ENCODE data around the gene ANKK1.

Gene ANKK1

GRCh38 chr11:113410414-113411135 is 23.0 kb downstream of the ANKK1 start:
- DNase-seq (ENCODE audit: low read depth): no peak

GRCh38 chr11:113411536-113411935 is 24.0 kb downstream of the ANKK1 start:
- no peak for DNase-seq (ENCODE audit: low read depth)

DNA sequence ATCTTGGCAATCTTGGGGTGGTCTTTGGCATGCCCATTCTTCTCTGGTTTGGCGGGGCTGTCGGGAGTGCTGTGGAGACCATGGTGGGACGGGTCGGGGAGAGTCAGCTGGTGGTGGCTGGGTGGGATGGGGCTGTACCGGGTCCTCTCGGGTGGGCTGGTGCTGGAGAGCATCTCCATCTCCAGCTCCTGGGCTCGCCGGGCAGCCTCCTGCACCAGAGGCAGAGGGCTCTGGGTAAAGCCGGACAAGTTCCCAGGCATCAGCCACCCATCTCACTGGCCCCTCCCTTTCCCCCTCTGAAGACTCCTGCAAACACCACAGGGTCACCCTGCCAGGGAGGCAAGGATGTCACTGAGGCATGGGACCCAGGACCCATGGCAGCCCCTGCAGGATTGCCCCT is 25.1 kb downstream of the ANKK1 start:
- no peak for DNase-seq (ENCODE audit: low read depth)

GRCh38 chr11:113415343-113415742 is 27.8 kb downstream of the ANKK1 start:
- DNase-seq (ENCODE audit: low read depth): no peak

- DNase-seq (ENCODE audit: low read depth): no peak
Measured at GRCh38 chr11:113417428-113417827, 29.8 kb downstream of the ANKK1 start.

DNA sequence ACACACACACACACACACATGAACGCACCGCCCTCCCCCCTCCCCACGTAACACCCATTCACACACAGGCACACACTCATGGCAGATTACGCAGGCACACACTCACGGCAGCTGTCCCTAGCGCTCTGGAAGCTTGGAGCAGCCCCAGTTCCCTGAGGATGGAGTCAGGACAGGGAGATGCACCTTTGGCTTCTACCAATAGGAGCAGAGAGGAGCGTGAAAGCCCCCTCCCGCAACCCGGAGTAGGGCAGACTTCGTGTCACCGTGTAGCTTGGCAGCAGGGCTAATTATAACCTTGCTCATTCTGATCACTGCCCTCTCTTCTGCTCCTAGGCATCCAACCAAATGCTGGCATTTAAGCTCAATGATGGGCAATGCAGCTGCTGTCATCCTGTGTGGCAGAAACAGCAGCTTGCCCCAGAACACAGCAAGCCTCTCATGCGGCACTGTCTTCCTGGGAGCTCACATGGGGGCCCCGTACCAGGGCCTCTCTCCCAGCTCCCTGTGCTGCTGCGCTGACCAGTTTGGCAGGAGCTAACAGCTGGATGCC is 31.9 kb downstream of the ANKK1 start:
- DNase-seq (ENCODE audit: low read depth): no peak

GRCh38 chr11:113420808-113421207 is 33.2 kb downstream of the ANKK1 start:
- no peak for DNase-seq (ENCODE audit: low read depth)

DNA sequence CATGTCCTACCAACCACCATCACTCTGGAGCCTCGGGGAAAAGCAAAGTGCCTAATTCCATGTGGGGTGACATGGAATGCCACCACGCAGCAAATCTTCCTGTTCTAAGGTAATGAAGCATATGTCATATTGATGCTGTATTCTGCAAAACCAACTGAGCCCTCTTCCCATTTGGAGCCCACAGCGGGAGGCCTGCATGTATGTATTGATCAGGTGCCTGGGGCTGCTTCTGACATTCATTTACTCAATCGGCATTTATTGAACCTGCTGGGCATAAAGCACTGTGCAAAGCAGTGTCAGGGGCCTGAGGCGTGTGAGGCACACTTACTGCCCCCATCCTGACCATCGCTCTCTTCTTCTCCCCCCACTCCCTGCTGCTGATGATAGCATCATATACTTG is 39.1 kb downstream of the ANKK1 start:
- DNase-seq (ENCODE audit: low read depth): no peak

DNA sequence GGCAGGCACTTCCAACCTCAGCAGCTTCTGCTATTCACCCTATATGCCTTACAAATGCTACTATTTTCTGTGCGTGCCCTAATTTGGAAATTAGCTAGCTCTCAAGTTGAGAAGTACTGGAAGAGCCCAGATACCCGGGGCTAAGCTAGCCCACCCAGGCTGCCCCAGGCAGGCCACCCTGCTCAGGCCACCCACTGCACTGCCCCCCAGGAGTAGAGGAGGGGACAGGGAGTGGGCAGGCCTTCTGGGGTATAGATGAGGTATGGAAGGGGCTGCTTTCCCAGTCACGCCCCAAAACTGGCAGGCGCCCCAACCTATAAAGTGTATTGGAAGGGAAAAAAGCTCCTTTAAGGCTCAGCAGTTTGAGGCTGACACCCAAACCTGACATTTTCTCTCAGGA is 44.2 kb downstream of the ANKK1 start:
- DNase-seq (ENCODE audit: low read depth): no peak

DNA sequence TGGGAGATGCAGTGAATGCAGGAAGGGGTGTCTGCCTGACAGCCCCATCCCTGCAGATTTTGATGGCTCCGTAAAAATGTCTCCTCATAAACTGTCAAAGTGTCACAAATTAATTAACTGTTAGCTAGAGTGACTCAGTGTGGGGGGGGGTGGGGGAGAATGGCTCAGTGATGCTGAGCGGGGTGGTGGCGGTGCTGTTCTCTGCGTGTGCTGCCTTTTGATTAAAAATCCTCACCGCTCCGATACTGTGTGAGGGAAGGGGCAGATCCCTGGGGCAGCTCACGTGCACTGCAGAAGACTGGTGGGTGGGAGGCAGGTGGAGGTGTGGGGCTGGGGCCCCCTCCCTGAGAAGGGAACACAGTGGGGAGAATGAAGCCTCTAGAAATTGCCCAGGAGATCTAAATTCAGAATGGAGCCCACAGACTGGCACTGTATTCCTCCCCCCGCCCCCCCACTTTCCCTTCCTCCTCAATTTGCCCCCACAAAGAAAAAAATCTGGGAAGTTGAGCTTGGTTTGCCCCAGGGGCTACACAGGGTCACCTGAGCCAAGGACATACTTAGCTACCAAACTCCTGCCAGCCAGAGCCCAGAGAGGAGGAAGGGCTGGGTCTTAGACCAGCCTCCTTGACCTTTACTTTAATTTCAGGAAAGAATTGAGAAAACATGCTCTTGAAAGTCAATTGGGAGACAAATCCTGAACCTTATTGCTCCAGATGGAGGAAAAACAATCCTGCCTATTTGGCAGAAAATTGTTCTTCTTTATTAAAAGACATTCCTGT is 47.8 kb downstream of the ANKK1 start:
- DNase-seq (ENCODE audit: low read depth): no peak

- DNase-seq (ENCODE audit: low read depth): no peak
Measured at GRCh38 chr11:113436672-113437252, 49.2 kb downstream of the ANKK1 start.

GRCh38 chr11:113440816-113441215 is 53.2 kb downstream of the ANKK1 start:
- no peak for DNase-seq (ENCODE audit: low read depth)

DNA sequence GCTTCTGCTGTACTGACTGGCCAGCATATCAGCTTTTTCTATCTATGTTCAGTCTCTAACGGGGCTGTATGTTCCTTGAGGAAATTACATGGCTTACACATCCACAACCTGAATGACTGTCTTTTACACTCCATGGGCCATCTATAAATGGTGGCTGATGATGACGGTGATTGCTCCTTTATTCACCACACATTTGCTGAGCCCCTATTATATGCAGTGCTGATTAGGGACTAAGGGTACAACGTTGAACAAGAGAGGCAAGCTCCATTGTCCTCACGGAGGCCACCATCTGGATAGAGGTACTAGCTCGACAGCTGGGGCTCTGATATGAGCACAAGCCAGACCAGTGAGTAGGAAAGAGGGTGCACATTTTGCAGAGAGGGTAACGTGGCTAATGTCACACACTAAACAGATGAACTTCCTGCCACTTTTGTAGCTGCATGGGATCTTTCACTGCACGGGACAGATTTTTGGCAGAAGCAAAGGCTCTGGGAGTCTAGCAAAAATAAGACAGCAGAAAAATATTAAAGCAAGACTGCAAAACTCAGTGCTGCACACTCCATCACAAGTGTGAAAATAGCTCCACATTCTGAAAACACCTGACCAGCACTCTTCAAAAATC is 57.0 kb downstream of the ANKK1 start:
- no peak for DNase-seq (ENCODE audit: low read depth)

DNA sequence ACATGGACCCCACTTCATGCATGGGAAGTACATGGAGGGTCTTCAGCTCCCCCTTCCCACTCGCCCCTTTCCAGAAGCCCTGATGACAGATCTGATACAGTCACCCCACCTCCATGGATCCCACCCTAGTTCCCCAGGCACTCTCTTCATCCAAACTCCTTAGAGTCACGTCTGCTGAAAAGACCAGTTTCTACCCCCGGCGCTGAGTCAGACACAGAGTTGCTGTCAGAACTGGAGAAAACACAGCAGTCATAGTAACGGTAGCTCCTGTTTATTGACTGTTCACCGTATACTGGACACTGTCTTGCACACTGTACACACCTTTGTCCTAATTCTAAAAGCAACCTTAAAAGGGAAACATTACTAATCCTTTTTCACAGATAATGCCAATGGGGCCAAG is 58.5 kb downstream of the ANKK1 start:
- no peak for DNase-seq (ENCODE audit: low read depth)

DNA sequence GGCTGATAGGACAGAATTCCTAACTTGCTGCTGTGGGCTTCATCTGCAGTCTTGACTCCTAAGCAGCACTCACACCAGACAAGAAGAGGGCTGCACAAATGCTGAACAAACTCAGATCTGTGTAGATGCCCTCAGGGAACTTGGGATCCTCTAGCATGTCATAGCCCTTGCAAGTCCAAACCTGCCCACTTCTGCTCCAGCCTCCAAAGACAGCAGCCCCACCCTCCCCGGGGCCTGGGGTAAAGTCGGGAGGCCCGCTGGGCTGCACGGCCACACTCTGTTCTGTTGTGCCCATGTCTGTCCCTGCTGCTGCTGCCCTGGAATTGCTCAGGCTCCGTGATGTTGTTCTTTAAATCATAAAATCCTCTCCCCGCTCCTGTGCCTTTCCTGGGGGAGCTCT is 59.4 kb downstream of the ANKK1 start:
- no peak for DNase-seq (ENCODE audit: low read depth)

GRCh38 chr11:113447621-113448315 is 60.2 kb downstream of the ANKK1 start:
- no peak for DNase-seq (ENCODE audit: low read depth)

DNA sequence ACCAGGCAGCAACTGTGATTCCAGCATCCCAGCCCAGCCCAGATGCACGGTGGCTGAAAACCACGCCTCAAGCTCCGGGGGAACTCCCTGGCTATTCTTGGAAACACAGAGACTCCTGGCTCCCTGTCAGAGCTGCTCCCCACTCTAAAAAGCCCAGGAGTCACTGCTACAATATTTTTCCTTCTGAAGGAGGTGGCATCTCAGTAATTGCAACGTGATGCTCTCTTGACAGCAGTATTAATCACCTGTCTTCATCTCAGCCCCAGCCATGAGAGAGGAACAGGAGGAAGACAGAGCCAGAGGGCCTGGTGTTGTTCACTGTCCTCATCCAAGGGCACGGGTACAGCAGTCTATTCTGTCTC is 60.7 kb downstream of the ANKK1 start:
- no peak for DNase-seq (ENCODE audit: low read depth)

- no peak for DNase-seq (ENCODE audit: low read depth)
Measured at GRCh38 chr11:113449743-113450142, 62.2 kb downstream of the ANKK1 start.

All from activated gamma-delta T cell treated with anti-CD3 and anti-CD28 coated beads, Interleukin-2, amount 50 U/mL, for 16 hours (primary cell).